ENCODE measurements around the gene FAM114A1. TPM values are rescaled to one million over a fixed set of nuclear protein-coding genes. Genes with fewer than 3 reads are reported as not detected.
A peak's percentile ranks its signal among the peaks of the same experiment; 100 is the strongest.

FAM114A1 gene
- 11.5 and 12.0 TPM in 2 replicates for total RNA-seq (2021; fragmentation: NEBNext Ultra II Directional; extraction: Animal tissue kit (Norgen Biotek cat#: 25700))
- polyA plus RNA-seq (2011; rRNA removed) = 9.5 and 10.6 TPM in 2 replicates
- 11.9 TPM for polyA plus RNA-seq (2011; cell fraction: cytosol; rRNA removed)
- polyA plus RNA-seq (2011; cell fraction: nucleus; rRNA removed) = 7.9 TPM
- polyA plus RNA-seq (2012, experiment 1 of 2) = 8.5 to 12.9 TPM (median 9.0 TPM) in 4 replicates
- 1.3 TPM for polyA plus RNA-seq (2012, experiment 2 of 2)
- polyA plus RNA-seq (2013, experiment 1 of 2) = 10.7 TPM
- 10.4 TPM for polyA plus RNA-seq (2013, experiment 2 of 2)
- polyA minus RNA-seq (2011; rRNA and poly(A)+ RNA removed) = 13.3 and 13.9 TPM in 2 replicates
- polyA minus RNA-seq (2011; cell fraction: cytosol; rRNA and poly(A)+ RNA removed) = 6.3 TPM
- polyA minus RNA-seq (2011; cell fraction: nucleus; rRNA and poly(A)+ RNA removed) = 13.0 TPM
- long read RNA-seq, experiment 1, partial matches to known transcripts = 3 of 5 reads
- long read RNA-seq, experiment 1, other reads (novel, unspliced or antisense) = 2 of 5 reads
- long read RNA-seq, experiment 2, partial matches to known transcripts = 1 of 3 reads
- long read RNA-seq, experiment 2, other reads (novel, unspliced or antisense) = 2 of 3 reads

DNA sequence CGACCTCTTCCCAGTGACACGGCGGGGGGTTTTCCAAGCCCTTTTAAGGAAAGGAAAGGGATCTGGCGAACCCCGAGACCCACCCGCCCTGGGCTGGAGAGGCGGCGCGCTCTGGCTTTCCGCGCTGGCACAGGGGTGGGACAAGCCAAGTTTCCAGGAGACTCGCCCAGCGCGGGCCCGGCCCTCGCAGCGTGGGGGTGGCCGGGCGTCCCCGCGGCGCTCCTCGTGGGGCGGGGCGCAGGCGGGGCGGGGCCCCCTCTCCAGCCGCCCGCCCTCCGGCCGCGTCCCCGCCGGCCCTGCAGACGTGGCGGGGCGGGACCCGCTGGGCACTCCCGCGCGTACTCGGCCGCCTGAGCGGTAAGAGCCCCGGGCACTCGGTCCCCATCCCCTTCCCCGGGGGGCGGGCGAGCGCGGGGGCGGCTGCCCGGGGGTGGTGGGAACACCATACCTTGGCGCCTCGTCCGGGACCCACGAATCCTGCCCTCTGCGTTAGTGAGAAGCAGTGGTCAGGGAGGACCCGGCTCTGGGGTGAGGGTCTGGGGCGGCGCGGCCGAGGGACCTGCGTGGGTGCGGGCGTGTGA lies at the start of gene FAM114A1:
Gene FAM114A1 (plus strand): TSS at position 329 of the 581 bp plus-strand sequence. CDS start 10,273 bp downstream, outside the sequence.
- Histone ChIP-seq H3K4me1 (replicated peaks in 1 of 4; ENCODE audit: control insufficient read depth in 3 of 4, insufficient read depth in 4 of 4, low read length in 3 of 4) (peaks cover 3 to 11% (median 6%) of the 10 kb centered on the region in 4 experiments; a peak in 6 of 7 replicates), H3K18ac (ENCODE audit: extremely low read depth, low read length) (peak within 1 kb of the TSS; percentile 89), H3K27ac (ENCODE audit: low read depth, low read length) (no peak within 1 kb of the TSS), H4K8ac (ENCODE audit: extremely low read depth, insufficient read depth, low read length) (peak within 1 kb of the TSS; percentile 85), H3K36me3 (ENCODE audit: control insufficient read depth in 2 of 4, insufficient read depth in 4 of 4, low read length in 3 of 4) (peaks cover 0 to 2% (median 0%) of the 10 kb centered on the region in 4 experiments; a peak in 1 of 8 replicates), H3K9me3 (ENCODE audit: insufficient read depth in 2 of 2, low read depth in 1 of 2, low read length in 1 of 2) (no peaks in the 10 kb centered on the region), H2AFZ (ENCODE audit: low read length) (peak within 1 kb of the TSS; percentile 95), H3K4me2 (ENCODE audit: insufficient read depth in 1 of 2, low read depth in 2 of 2, low read length in 2 of 2) (peak within 1 kb of the TSS; percentile 90 to 94), H3K23ac (ENCODE audit: insufficient read length) (no peak within 1 kb of the TSS), H2BK20ac (ENCODE audit: low read length) (0 out of 2 replicates have a peak within 1 kb of the TSS, but pooled peaks have one; percentile 48), H3K79me1 (ENCODE audit: low read depth, low read length) (peaks cover 2% of the 10 kb centered on the region; the same call in 1 of the 2 replicates), H3K27me3 (replicated peaks in 1 of 4; ENCODE audit: control insufficient read depth in 3 of 4, extremely low read depth in 1 of 4, insufficient read depth in 3 of 4, low read length in 3 of 4) (peaks cover 0 to 4% (median 0%) of the 10 kb centered on the region in 4 experiments; a peak in 2 of 7 replicates), H4K20me1 (replicated peaks in 1 of 2; ENCODE audit: control insufficient read depth in 1 of 2, insufficient read depth in 2 of 2, low read length in 2 of 2) (peaks cover 0 to 3% of the 10 kb centered on the region in 2 experiments), H2BK12ac (ENCODE audit: low read depth, low read length) (peak within 1 kb of the TSS; percentile 62), H2BK5ac (ENCODE audit: low read depth, low read length) (no peak within 1 kb of the TSS), H3K23me2 (ENCODE audit: low read depth, low read length) (peaks cover 11% of the 10 kb centered on the region; the same call in 1 of the 2 replicates), H3K4me3 (ENCODE audit: extremely low read depth in 1 of 4, insufficient read depth in 2 of 4, low read depth in 3 of 4, low read length in 4 of 4) (peak within 1 kb of the TSS; percentile 58 to 68 (median 66)), H3K9ac (replicated peaks in 1 of 4; ENCODE audit: extremely low read depth in 1 of 4, low read depth in 3 of 4, low read length in 3 of 4) (peak within 1 kb of the TSS; percentile 42 to 83 (median 64)), H2BK120ac (replicated peaks; ENCODE audit: low read depth, low read length) (no peak within 1 kb of the TSS), H3K79me2 (ENCODE audit: control insufficient read depth in 1 of 2, insufficient read depth in 2 of 2, low read length in 2 of 2) (no peaks in the 10 kb centered on the region), H3K4ac (replicated peaks; ENCODE audit: insufficient read length, low read depth, low read length) (no peak within 1 kb of the TSS), H4K5ac (ENCODE audit: insufficient read length, low read depth, low read length) (no peak within 1 kb of the TSS), H2BK15ac (ENCODE audit: low read length) (peak within 1 kb of the TSS; percentile 40; the same call in 1 of the 2 replicates), H3K14ac (ENCODE audit: insufficient read length) (no peak within 1 kb of the TSS), H3K56ac (replicated peaks; ENCODE audit: insufficient read length, low read depth, low read length) (peak within 1 kb of the TSS; percentile 13), H2AK5ac (ENCODE audit: low read depth, low read length) (no peak within 1 kb of the TSS), H4K91ac (replicated peaks; ENCODE audit: insufficient read length, low read length) (peak within 1 kb of the TSS; percentile 19)
- WGBS, 2 experiments (ENCODE audit: extremely low coverage in 1 of 2, insufficient coverage in 1 of 2, insufficient read length in 1 of 2, insufficient replicate concordance in 2 of 2, low coverage in 1 of 2, low lambda C conversion rate in 2 of 2, missing lambda C conversion rate in 1 of 2) = 1% methylated on average over 16 of the region's 66 CpGs; no CpG with 5 or more reads in 1 of the 2 experiments
- POLR2A ChIA-PET (ENCODE audit: partially characterized antibody) = no interaction called here
- FAIRE-seq (no peak), DNase-seq (ENCODE audit: low read depth in 1 of 2, low spot score in 2 of 2) (peak in 1 of 2 experiments; percentile 77)
- CTCF ChIA-PET (ENCODE audit: partially characterized antibody) = interaction anchor here (1.6 kb wide), 1 partner anchor 34 kb away, joined by 3 read pairs; no protein-coding TSS in a partner anchor
- TF ChIP-seq TBP (IDR thresholded peaks at IDR 0.05; ENCODE audit: low read depth, low read length) = 0 out of 2 replicates have a peak, but pooled peaks have one; percentile 35
- no peak for TF ChIP-seq HDAC2 (IDR thresholded peaks at IDR 0.05; ENCODE audit: borderline replicate concordance in 1 of 2, low read depth in 2 of 2, low read length in 2 of 2)
- no peak for TF ChIP-seq CREB1 (IDR thresholded peaks at IDR 0.05)
- peak; percentile 64 for TF ChIP-seq KDM4A (IDR thresholded peaks at IDR 0.05; ENCODE audit: low read depth, low read length, severe bottlenecking)
- TF ChIP-seq SRF (IDR thresholded peaks at IDR 0.05; ENCODE audit: low read depth, low read length) = peak; percentile 58; the same call in 1 of the 2 replicates
- TF ChIP-seq ASH2L (IDR thresholded peaks at IDR 0.05; ENCODE audit: low read length) = peak; percentile 20

Data from H1 (cell line).